GM10266 (cell line): ENCODE measurements around the gene COL5A1.

Source experiments
- DNase-seq: peaks from one replicate; pipeline ENCODE4 v3.0.0; 2012; ENCODE audit errors: extremely low spot score
- TF ChIP-seq, protein P1 (sequence below): IDR thresholded peaks from 2 replicates; pipeline ENCODE4 v1.5.1; 2012; ENCODE audit warnings: mild to moderate bottlenecking, low read depth; ENCODE audit not compliant: control insufficient read depth, insufficient read depth; ENCODE audit errors: missing control alignments

The COL5A1 gene

GRCh38 chr9:134785325-134786108, 143.9 kb downstream of the COL5A1 start:
- TF ChIP-seq, protein P1, sequence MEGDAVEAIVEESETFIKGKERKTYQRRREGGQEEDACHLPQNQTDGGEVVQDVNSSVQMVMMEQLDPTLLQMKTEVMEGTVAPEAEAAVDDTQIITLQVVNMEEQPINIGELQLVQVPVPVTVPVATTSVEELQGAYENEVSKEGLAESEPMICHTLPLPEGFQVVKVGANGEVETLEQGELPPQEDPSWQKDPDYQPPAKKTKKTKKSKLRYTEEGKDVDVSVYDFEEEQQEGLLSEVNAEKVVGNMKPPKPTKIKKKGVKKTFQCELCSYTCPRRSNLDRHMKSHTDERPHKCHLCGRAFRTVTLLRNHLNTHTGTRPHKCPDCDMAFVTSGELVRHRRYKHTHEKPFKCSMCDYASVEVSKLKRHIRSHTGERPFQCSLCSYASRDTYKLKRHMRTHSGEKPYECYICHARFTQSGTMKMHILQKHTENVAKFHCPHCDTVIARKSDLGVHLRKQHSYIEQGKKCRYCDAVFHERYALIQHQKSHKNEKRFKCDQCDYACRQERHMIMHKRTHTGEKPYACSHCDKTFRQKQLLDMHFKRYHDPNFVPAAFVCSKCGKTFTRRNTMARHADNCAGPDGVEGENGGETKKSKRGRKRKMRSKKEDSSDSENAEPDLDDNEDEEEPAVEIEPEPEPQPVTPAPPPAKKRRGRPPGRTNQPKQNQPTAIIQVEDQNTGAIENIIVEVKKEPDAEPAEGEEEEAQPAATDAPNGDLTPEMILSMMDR = no peak
- no peak for DNase-seq

GRCh38 chr9:134787601-134788531, 146.3 kb downstream of the COL5A1 start:
- no peak for DNase-seq
- TF ChIP-seq, protein P1 = no peak

DNA sequence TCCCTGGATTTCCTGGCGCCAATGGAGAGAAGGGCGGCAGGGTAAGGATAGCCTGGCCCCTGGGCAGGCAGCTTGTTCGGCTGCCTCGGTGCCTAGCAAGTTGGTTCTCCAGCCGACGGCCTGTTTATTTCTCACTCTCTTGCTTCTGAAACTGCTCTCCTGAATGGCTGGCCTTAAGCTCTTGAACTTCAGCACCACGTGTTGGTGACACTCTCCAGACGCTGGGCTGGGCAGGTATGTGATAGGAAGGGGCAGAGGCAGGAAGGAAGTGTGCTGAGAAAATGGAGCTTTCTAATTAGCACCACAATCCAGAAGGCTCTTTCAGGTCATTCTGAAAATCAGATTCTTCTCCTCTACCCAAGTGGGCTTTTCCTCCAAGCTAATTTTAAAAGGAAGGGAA, 147.6 kb downstream of the COL5A1 start:
- TF ChIP-seq, protein P1 = no peak
- no peak for DNase-seq

DNA sequence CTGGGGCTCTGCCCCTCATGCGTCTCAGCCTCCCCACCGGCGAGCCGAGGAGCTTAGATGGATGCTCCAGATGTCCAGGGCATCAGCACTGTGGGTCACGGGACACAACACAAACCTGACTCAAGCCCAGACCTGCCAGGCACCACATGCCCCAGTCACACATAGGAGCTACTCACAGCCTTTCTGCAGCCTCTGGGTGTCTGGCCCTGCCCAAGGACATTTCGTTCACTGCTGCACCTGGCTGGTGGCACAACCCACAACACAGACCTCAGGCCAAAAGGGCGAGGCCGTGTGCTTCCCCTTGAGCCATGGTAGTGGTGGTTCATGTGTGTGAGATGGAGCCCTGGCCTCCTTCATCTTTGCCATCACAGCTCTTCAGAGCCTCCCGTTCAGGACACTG, 149.4 kb downstream of the COL5A1 start:
- no peak for DNase-seq
- TF ChIP-seq, protein P1 = no peak

GRCh38 chr9:134792627-134793026, 151.0 kb downstream of the COL5A1 start:
- TF ChIP-seq, protein P1 = no peak
- DNase-seq = no peak

GRCh38 chr9:134793288-134794188, 151.9 kb downstream of the COL5A1 start:
- TF ChIP-seq, protein P1 = no peak
- no peak for DNase-seq
